C4-2B (cell line): Measurements from ENCODE around the gene CRYBB3.

ENCODE experiments used
- ZFX ChIP-seq: fragments of 450-650 bp; IDR thresholded peaks from 2 replicates; pipeline ENCODE4 v1.6.1; 2017
- TF ChIP-seq, protein P1 (sequence below): fragments of 450-650 bp; conservative IDR thresholded peaks from 2 replicates; pipeline ENCODE4 v1.5.1; 2017; ENCODE audit warnings: mild to moderate bottlenecking

GRCh38 chr22:25236417-25236816 is 36.8 kb downstream of the CRYBB3 start:
- TF ChIP-seq, protein P1, sequence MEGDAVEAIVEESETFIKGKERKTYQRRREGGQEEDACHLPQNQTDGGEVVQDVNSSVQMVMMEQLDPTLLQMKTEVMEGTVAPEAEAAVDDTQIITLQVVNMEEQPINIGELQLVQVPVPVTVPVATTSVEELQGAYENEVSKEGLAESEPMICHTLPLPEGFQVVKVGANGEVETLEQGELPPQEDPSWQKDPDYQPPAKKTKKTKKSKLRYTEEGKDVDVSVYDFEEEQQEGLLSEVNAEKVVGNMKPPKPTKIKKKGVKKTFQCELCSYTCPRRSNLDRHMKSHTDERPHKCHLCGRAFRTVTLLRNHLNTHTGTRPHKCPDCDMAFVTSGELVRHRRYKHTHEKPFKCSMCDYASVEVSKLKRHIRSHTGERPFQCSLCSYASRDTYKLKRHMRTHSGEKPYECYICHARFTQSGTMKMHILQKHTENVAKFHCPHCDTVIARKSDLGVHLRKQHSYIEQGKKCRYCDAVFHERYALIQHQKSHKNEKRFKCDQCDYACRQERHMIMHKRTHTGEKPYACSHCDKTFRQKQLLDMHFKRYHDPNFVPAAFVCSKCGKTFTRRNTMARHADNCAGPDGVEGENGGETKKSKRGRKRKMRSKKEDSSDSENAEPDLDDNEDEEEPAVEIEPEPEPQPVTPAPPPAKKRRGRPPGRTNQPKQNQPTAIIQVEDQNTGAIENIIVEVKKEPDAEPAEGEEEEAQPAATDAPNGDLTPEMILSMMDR = no peak
- TF ChIP-seq ZFX = no peak
